NB4 (cell line): ENCODE measurements around the gene EPPIN.
"Not testable (repeated sequence)": the region's sequence is repeated elsewhere in the genome, so short reads cannot be mapped to it uniquely, and the experiment has no call there.

Experiments used
- DNase-seq: peaks from one replicate; pipeline ENCODE4 v3.0.0; 2010; ENCODE audit warnings: low read depth
- H3K4me3 ChIP-seq: one replicate; pipeline ENCODE4 v1.5.1; 2011; ENCODE audit warnings: mild to moderate bottlenecking, low read depth, low read length, moderate library complexity
- CTCF ChIP-seq: IDR thresholded peaks from one replicate; pipeline ENCODE4 v1.5.1; 2012; ENCODE audit warnings: low read depth, low read length
- MAX ChIP-seq: IDR thresholded peaks from 2 replicates; pipeline ENCODE4 v1.6.1; 2011; ENCODE audit warnings: low read depth, low read length
- MYC ChIP-seq: IDR thresholded peaks from 2 replicates; pipeline ENCODE4 v1.6.1; 2011; ENCODE audit warnings: low read depth, low read length
- POLR2A ChIP-seq: IDR thresholded peaks from 2 replicates; pipeline ENCODE4 v1.6.1; 2011; ENCODE audit warnings: mild to moderate bottlenecking; ENCODE audit not compliant: insufficient read length; ENCODE audit errors: extremely low read depth

The EPPIN gene

GRCh38 chr20:45588800-45589199, 41.6 kb upstream of the EPPIN start:
- no peak overlapping the region for H3K4me3 ChIP-seq
- no peak for TF ChIP-seq POLR2A
- TF ChIP-seq MAX: no peak
- no peak for TF ChIP-seq MYC
- no peak for TF ChIP-seq CTCF
- DNase-seq: no peak

DNA sequence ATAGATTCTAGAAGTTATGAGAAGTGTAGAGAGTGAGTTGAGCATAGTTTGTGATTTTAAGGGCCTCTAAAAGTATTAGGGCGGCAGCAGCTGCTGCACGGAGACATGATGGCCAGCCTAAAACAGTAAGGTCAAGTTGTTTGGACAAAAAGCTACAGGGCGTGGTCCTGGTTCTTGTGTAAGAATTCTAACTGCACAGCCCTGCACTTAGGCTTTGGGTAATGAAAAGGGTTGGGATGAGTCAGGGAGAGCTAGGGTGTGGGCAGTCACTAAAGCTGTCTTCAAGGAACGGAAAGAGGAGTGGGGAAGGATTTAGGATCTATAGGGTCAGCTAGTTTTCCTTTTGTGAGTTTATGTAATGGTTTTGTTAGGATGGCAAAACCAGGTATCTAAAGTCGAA, 38.8 kb upstream of the EPPIN start:
- not testable (repeated sequence) for DNase-seq, H3K4me3 ChIP-seq

GRCh38 chr20:45584294-45584693, 37.1 kb upstream of the EPPIN start:
- not testable (repeated sequence) for DNase-seq, H3K4me3 ChIP-seq

DNA sequence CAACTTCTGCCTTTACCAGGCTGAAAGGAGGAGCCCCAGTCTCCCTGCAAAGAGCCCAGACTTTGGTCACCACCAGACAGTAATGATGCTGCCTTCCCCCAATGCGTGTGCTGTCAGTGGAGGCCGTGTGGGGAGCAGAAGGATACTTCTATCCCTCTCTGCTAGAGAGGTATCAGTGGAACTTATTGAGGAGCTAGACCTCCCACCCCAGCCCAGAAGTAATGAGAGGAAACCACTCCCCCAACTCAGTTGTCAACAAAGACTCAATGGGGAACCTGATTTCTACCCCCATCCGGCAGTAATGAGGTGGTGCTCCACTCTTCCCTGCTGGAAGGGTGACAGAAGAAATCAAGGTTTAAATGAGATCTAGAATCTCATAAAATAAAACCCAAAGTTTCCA, 36.3 kb upstream of the EPPIN start:
- H3K4me3 ChIP-seq: no peak overlapping the region
- no peak for DNase-seq
- no peak for TF ChIP-seq MAX
- TF ChIP-seq POLR2A: no peak
- no peak for TF ChIP-seq MYC
- TF ChIP-seq CTCF: no peak

- DNase-seq: no peak
- no peak for TF ChIP-seq CTCF
- no peak for TF ChIP-seq MYC
- TF ChIP-seq MAX: no peak
- TF ChIP-seq POLR2A: no peak
Observed at GRCh38 chr20:45581702-45582101, 34.5 kb upstream of the EPPIN start.

DNA sequence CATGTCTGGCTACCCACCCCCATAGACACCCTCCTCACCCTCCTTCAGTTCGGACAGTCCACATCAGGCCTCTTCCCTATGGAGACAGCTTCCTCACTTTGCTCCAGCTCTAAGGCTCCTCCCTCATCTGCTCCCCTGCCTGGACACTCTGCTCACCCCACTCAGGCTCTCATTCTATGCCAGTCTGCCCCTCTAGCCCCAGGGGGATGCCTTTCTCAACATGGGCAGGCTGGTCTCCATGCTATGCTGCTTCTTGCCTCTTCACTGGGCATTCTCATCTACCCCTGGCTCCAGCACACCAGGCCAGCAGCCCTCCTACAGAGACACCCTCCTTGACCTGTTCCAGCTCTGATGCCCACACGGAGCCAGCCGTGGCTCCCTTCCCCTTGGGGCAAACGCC, 32.0 kb upstream of the EPPIN start, which contains the start of gene WFDC8:
Gene WFDC8 (minus strand): TSS at position 101 of the 400 bp plus-strand sequence. CDS start 37 bp downstream, at position 64.
- DNase-seq: no peak
- no peak within 1 kb of the TSS for H3K4me3 ChIP-seq
- TF ChIP-seq CTCF (no peak), MYC (no peak), MAX (no peak), POLR2A (no peak)

More at GRCh38 chr20:45581702-45582101, 34.5 kb upstream of the EPPIN start:
- H3K4me3 ChIP-seq: no peak overlapping the region

GRCh38 chr20:45578231-45578630, 31.0 kb upstream of the EPPIN start:
- H3K4me3 ChIP-seq: no peak overlapping the region
- TF ChIP-seq MAX (no peak), POLR2A (no peak), MYC (no peak), CTCF (no peak)
- DNase-seq: no peak
